IMR-90 (cell line): Measurements from ENCODE around the gene PXDC1. TPM values are rescaled to one million over a fixed set of nuclear protein-coding genes. Genes with fewer than 3 reads are reported as not detected.

Experiments used
- ATAC-seq: fragments of 200-7000 bp; cut with Tn5 transposase; 2 replicates; pipeline ENCODE4 v1.9.1; 2020; ENCODE audit warnings: low read depth, mild to moderate bottlenecking, moderate library complexity
- BruUV-seq: library from RNA; stranded (reverse); fragments of 400-500 nt; replicated peaks from 2 replicates; lab custom pipeline; 2021; lab: Mats Ljungman, UMichigan
- CTCF ChIA-PET: fragments of 300-600 bp; formaldehyde crosslinking; extraction: SDS; loops from one replicate; lab custom pipeline; 2021; ENCODE audit warnings: antibody characterized with exemption; lab: Yijun Ruan, JAX
- POLR2A ChIA-PET: fragments of 300-600 bp; sonication (Branson Sonifier 250); formaldehyde crosslinking; loops from one replicate; lab custom pipeline; 2022; ENCODE audit warnings: antibody characterized with exemption; ENCODE audit not compliant: unreplicated experiment; lab: Charles Lee
- DNase-seq: peaks from one replicate; pipeline ENCODE4 v3.0.0; 2013
- H2AFZ ChIP-seq: replicated peaks from 2 replicates; pipeline ENCODE3; 2013; ENCODE audit warnings: low read length, mild to moderate bottlenecking; ENCODE audit not compliant: poor library complexity
- H2AK5ac ChIP-seq: 2 replicates; pipeline ENCODE4 v1.6.1; 2013; ENCODE audit warnings: low read depth, low read length, inconsistent platforms
- H2AK9ac ChIP-seq: replicated peaks from 2 replicates; pipeline ENCODE3; 2013; ENCODE audit warnings: mild to moderate bottlenecking, low read depth, low read length, moderate library complexity; ENCODE audit not compliant: poor library complexity
- H2BK120ac ChIP-seq: 2 replicates; pipeline ENCODE4 v1.6.1; 2013; ENCODE audit warnings: low read depth, low read length, inconsistent platforms
- H2BK15ac ChIP-seq: 3 replicates; pipeline ENCODE4 v1.6.1; 2013; ENCODE audit warnings: low read depth, low read length, inconsistent platforms
- H2BK20ac ChIP-seq: 2 replicates; pipeline ENCODE4 v1.6.1; 2013; ENCODE audit warnings: low read depth, mild to moderate bottlenecking, inconsistent platforms, low read length, moderate library complexity
- H2BK5ac ChIP-seq: 2 replicates; pipeline ENCODE4 v1.6.1; 2013; ENCODE audit warnings: mild to moderate bottlenecking, low read depth, low read length, inconsistent platforms; ENCODE audit not compliant: poor library complexity, severe bottlenecking
- H3K14ac ChIP-seq: replicated peaks from 2 replicates; pipeline ENCODE4 v1.6.1; 2013; ENCODE audit warnings: low read depth, low read length, inconsistent platforms
- H3K18ac ChIP-seq: 2 replicates; pipeline ENCODE4 v1.6.1; 2013; ENCODE audit warnings: low read depth, low read length, control low read depth
- H3K23ac ChIP-seq: 2 replicates; pipeline ENCODE4 v1.6.1; 2013; ENCODE audit warnings: low read depth, low read length, inconsistent platforms
- H3K27ac ChIP-seq: 2 replicates; pipeline ENCODE4 v1.5.1; 2013; ENCODE audit warnings: mild to moderate bottlenecking, control low read depth, low read length; ENCODE audit not compliant: insufficient read depth
- H3K27me3 ChIP-seq: 2 replicates; pipeline ENCODE4 v1.6.1; 2013; ENCODE audit warnings: low read length; ENCODE audit not compliant: control insufficient read depth, insufficient read depth
- H3K36me3 ChIP-seq: 2 replicates; pipeline ENCODE4 v1.6.1; 2013; ENCODE audit warnings: low read length, mixed read lengths; ENCODE audit not compliant: control insufficient read depth, insufficient read depth
- H3K4ac ChIP-seq: 2 replicates; pipeline ENCODE4 v1.6.1; 2013; ENCODE audit warnings: low read depth, low read length, inconsistent platforms
- H3K4me1 ChIP-seq: 2 replicates; pipeline ENCODE4 v1.6.1; 2013; ENCODE audit warnings: low read length, mixed read lengths; ENCODE audit not compliant: control insufficient read depth, insufficient read depth
- H3K4me2 ChIP-seq: 2 replicates; pipeline ENCODE4 v1.6.1; 2013; ENCODE audit warnings: low read depth, mild to moderate bottlenecking, control low read depth, low read length, moderate library complexity
- H3K4me3 ChIP-seq: 2 replicates; pipeline ENCODE4 v1.5.1; 2013; ENCODE audit warnings: low read depth, mild to moderate bottlenecking, control low read depth, low read length, moderate library complexity; ENCODE audit not compliant: insufficient read depth
- H3K56ac ChIP-seq: 2 replicates; pipeline ENCODE4 v1.6.1; 2013; ENCODE audit warnings: low read length, inconsistent platforms; ENCODE audit not compliant: insufficient read depth; ENCODE audit errors: extremely low read depth
- H3K79me1 ChIP-seq, 2 experiments: 2 replicates each; pipeline ENCODE4 v1.6.1; 2013; ENCODE audit warnings: low read length in 2 of 2, inconsistent platforms in 1 of 2, low read depth in 1 of 2
- H3K9ac ChIP-seq: 2 replicates; pipeline ENCODE4 v1.6.1; 2013; ENCODE audit warnings: low read depth, low read length, control low read depth
- H3K9me1 ChIP-seq: 2 replicates; pipeline ENCODE4 v1.6.1; 2013; ENCODE audit warnings: low read length, inconsistent platforms; ENCODE audit not compliant: insufficient read depth
- H3K9me3 ChIP-seq: 2 replicates; pipeline ENCODE4 v1.6.1; 2013; ENCODE audit warnings: low read length; ENCODE audit not compliant: control insufficient read depth, insufficient read depth
- H4K20me1 ChIP-seq: 2 replicates; pipeline ENCODE4 v1.6.1; 2013; ENCODE audit warnings: low read length, inconsistent platforms; ENCODE audit not compliant: insufficient read depth
- H4K5ac ChIP-seq: 2 replicates; pipeline ENCODE4 v1.6.1; 2013; ENCODE audit warnings: mild to moderate bottlenecking, low read depth, low read length, control low read depth
- H4K8ac ChIP-seq, 2 experiments: 2 replicates each; pipeline ENCODE4 v1.6.1; 2013; ENCODE audit warnings: low read depth in 2 of 2, low read length in 2 of 2, control low read depth in 1 of 2, inconsistent platforms in 1 of 2
- H4K91ac ChIP-seq: 2 replicates; pipeline ENCODE4 v1.6.1; 2013; ENCODE audit warnings: low read depth, low read length, inconsistent platforms; ENCODE audit not compliant: insufficient read depth
- BHLHE40 ChIP-seq: fragments of 150-350 bp; IDR thresholded peaks from 2 replicates; pipeline ENCODE4 v1.6.1; 2016; ENCODE audit warnings: mild to moderate bottlenecking, low read depth, low read length
- CEBPB ChIP-seq: IDR thresholded peaks from 2 replicates; pipeline ENCODE4 v1.6.1; 2012; ENCODE audit warnings: low read depth, low read length, improper control_type of control experiment
- CHD1 ChIP-seq: IDR thresholded peaks from 2 replicates; pipeline ENCODE4 v1.6.1; 2012; ENCODE audit warnings: low read depth, low read length, improper control_type of control experiment
- CTCF ChIP-seq: conservative IDR thresholded peaks from 2 replicates; pipeline ENCODE4 v1.5.1; 2012; ENCODE audit warnings: mild to moderate bottlenecking, low read depth, low read length, improper control_type of control experiment
- ELK1 ChIP-seq: fragments of 150-350 bp; IDR thresholded peaks from 2 replicates; pipeline ENCODE4 v1.6.1; 2016; ENCODE audit warnings: low read depth, mild to moderate bottlenecking, low read length, moderate library complexity, borderline replicate concordance
- FOS ChIP-seq: fragments of 150-350 bp; IDR thresholded peaks from 2 replicates; pipeline ENCODE4 v1.6.1; 2016; ENCODE audit warnings: low read depth, low read length
- MAFK ChIP-seq: IDR thresholded peaks from 2 replicates; pipeline ENCODE4 v1.6.1; 2012; ENCODE audit warnings: low read depth, low read length, improper control_type of control experiment
- MAZ ChIP-seq: IDR thresholded peaks from 2 replicates; pipeline ENCODE4 v1.6.1; 2012; ENCODE audit warnings: low read depth, mild to moderate bottlenecking, low read length, improper control_type of control experiment, moderate library complexity, borderline replicate concordance
- MXI1 ChIP-seq: IDR thresholded peaks from 2 replicates; pipeline ENCODE4 v1.6.1; 2012; ENCODE audit warnings: low read depth, mild to moderate bottlenecking, low read length, moderate library complexity, borderline replicate concordance
- NFE2L2 ChIP-seq: fragments of 150-350 bp; IDR thresholded peaks from 2 replicates; pipeline ENCODE4 v1.6.1; 2016; ENCODE audit warnings: low read depth, mild to moderate bottlenecking, low read length
- POLR2A ChIP-seq: IDR thresholded peaks from 2 replicates; pipeline ENCODE4 v1.6.1; 2012; ENCODE audit warnings: mild to moderate bottlenecking, low read depth, low read length
- RAD21 ChIP-seq: IDR thresholded peaks from 2 replicates; pipeline ENCODE4 v1.6.1; 2012; ENCODE audit warnings: low read length, improper control_type of control experiment
- RCOR1 ChIP-seq: IDR thresholded peaks from 2 replicates; pipeline ENCODE4 v1.6.1; 2012; ENCODE audit warnings: mild to moderate bottlenecking, low read length, improper control_type of control experiment; ENCODE audit not compliant: insufficient replicate concordance
- RFX5 ChIP-seq: IDR thresholded peaks from 2 replicates; pipeline ENCODE4 v1.8.0; 2012; ENCODE audit warnings: low read depth, mild to moderate bottlenecking, low read length, moderate library complexity
- USF2 ChIP-seq: fragments of 150-350 bp; IDR thresholded peaks from 2 replicates; pipeline ENCODE4 v1.6.1; 2017; ENCODE audit warnings: mild to moderate bottlenecking, antibody characterized with exemption, low read length, low read depth
- WGBS, 2 experiments: methylation state at CpG; one replicate each; pipeline versions ENCODE4 v1.1.5 to v1.1.7; 2013; ENCODE audit warnings: missing lambda C conversion rate in 2 of 2; ENCODE audit not compliant: insufficient read length in 1 of 2; ENCODE audit errors: extremely low coverage in 2 of 2; 5-methylcytosine and 5-hydroxymethylcytosine counted together
- dilution Hi-C: fragments of 300-500 bp; cut with HindIII; formaldehyde crosslinking; loops from one replicate; pipeline ENCODE4 v1.14.3; 2018; ENCODE audit warnings: low sequenced_read_pairs; ENCODE audit not compliant: unreplicated experiment
- in situ Hi-C: fragments of 300-500 bp; cut with MboI; formaldehyde crosslinking; loops from 3 replicates; pipeline ENCODE4 v1.14.3; 2019; ENCODE audit warnings: low sequenced_read_pairs, inconsistent platforms, mixed read lengths
- intact Hi-C: fragments of 100-400 bp; cut with micrococcal nuclease; formaldehyde crosslinking; loops from 2 replicates; pipeline ENCODE4 v1.10.0; 2022
- polyA plus RNA-seq, 3 experiments: library from polyadenylated mRNA; depleted of rRNA; stranded (reverse); fragments of >200 nt; gene quantifications; 2 replicates each; pipeline ENCODE4 v1.2.3, GENCODE V29; 2012; ENCODE audit warnings: low replicate concordance in 1 of 3
- total RNA-seq: library from RNA; depleted of rRNA; stranded (reverse); fragments of >200 nt; gene quantifications from 2 replicates; pipeline ENCODE4 v1.2.3, GENCODE V29; 2012

Gene PXDC1
- total and polyA plus RNA-seq, 2 of the 4 experiments (the other 2 are of a cell fraction) = 63.3 to 72.2 TPM

GRCh38 chr6:3678946-3679345 lies 72.6 kb downstream of the PXDC1 start:
- no peak overlapping the region for H2BK5ac ChIP-seq
- no peak overlapping the region for H2AK9ac ChIP-seq
- peaks cover 9% of the 10 kb centered on the region for H3K9me3 ChIP-seq
- H3K56ac ChIP-seq = no peak overlapping the region
- 60% methylated on average over 1 of the region's 4 CpGs; no CpG with 5 or more reads in 1 of the 2 experiments for WGBS, 2 experiments
- H3K18ac ChIP-seq = no peak overlapping the region
- H4K8ac ChIP-seq = no peak overlapping the region
- H3K9ac ChIP-seq = no peak overlapping the region
- no peak overlapping the region for H4K5ac ChIP-seq
- ChIA-PET CTCF (no interaction called here), POLR2A (no interaction called here)
- TF ChIP-seq MAFK (no peak), USF2 (no peak), ELK1 (no peak), CTCF (no peak), MXI1 (no peak), POLR2A (no peak), RAD21 (no peak), MAZ (no peak), NFE2L2 (no peak), FOS (no peak), BHLHE40 (no peak), CEBPB (no peak), RFX5 (no peak), CHD1 (no peak), RCOR1 (no peak)
- DNase-seq (no peak), ATAC-seq (no peak)
- no peak overlapping the region for H2BK120ac ChIP-seq
- H3K27ac ChIP-seq = no peak overlapping the region
- intact Hi-C loops = no loop called here
- no peak overlapping the region for H4K91ac ChIP-seq
- no peaks in the 10 kb centered on the region for H3K9me1 ChIP-seq
- no peak overlapping the region for H3K4me3 ChIP-seq
- no peak overlapping the region for H3K14ac ChIP-seq
- no peak overlapping the region for H2AK5ac ChIP-seq
- no peak overlapping the region for H3K4ac ChIP-seq
- no peak overlapping the region for H3K23ac ChIP-seq
- H3K27me3 ChIP-seq = peaks cover 18% of the 10 kb centered on the region
- in situ Hi-C loops = no loop called here
- H2BK20ac ChIP-seq = no peak overlapping the region
- no peaks in the 10 kb centered on the region for H4K20me1 ChIP-seq
- dilution Hi-C loops = no loop called here
- no peak overlapping the region for H2BK15ac ChIP-seq
- no peaks in the 10 kb centered on the region for H3K79me1 ChIP-seq
- BruUV-seq = no TSS peak
- H3K36me3 ChIP-seq = no peaks in the 10 kb centered on the region
- H2AFZ ChIP-seq = no peak overlapping the region
- no peaks in the 10 kb centered on the region for H3K4me1 ChIP-seq
- H3K4me2 ChIP-seq = no peak overlapping the region
